Lower leg skin (tissue), 3 donors: ENCODE measurements around the gene S1PR1.

ENCODE experiments used
- POLR2A ChIP-seq, 2 donors: fragments of 450-650 bp; IDR thresholded peaks; one replicate each; pipeline ENCODE4 v1.6.1; 2016 to 2017; ENCODE audit warnings: antibody characterized with exemption in 2 of 2, mild to moderate bottlenecking in 1 of 2, moderate library complexity in 1 of 2
- TF ChIP-seq, protein P1 (sequence below), 3 donors: fragments of 450-650 bp; IDR thresholded peaks; one replicate each; pipeline ENCODE4 v1.5.1; 2016; ENCODE audit warnings: antibody characterized with exemption in 3 of 3, mild to moderate bottlenecking in 3 of 3, moderate library complexity in 2 of 3

DNA sequence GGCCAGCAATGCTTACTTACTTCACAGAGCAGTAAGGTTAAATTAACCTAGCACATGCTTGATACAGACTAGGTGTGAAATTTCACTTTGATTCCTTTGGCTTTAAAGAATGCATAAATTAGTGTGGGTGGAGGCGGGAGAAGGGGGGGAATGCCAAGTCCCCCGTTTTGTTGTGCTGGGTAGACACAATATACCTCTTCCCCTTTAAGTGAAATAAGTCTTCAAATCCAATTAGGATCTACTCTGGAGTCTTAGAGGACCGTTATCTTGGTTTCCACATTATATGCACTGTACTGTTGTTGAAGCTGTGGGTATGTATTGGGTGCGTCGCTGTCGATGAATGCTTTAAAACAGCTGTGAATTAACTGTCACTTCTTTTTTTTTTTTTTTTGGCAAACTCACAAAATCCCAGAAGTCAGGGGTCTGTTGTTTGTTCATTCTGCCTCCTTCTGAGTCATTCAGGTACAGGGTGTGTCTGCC is 1.6 kb upstream of the S1PR1 start:
- TF ChIP-seq, protein P1, sequence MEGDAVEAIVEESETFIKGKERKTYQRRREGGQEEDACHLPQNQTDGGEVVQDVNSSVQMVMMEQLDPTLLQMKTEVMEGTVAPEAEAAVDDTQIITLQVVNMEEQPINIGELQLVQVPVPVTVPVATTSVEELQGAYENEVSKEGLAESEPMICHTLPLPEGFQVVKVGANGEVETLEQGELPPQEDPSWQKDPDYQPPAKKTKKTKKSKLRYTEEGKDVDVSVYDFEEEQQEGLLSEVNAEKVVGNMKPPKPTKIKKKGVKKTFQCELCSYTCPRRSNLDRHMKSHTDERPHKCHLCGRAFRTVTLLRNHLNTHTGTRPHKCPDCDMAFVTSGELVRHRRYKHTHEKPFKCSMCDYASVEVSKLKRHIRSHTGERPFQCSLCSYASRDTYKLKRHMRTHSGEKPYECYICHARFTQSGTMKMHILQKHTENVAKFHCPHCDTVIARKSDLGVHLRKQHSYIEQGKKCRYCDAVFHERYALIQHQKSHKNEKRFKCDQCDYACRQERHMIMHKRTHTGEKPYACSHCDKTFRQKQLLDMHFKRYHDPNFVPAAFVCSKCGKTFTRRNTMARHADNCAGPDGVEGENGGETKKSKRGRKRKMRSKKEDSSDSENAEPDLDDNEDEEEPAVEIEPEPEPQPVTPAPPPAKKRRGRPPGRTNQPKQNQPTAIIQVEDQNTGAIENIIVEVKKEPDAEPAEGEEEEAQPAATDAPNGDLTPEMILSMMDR (IDR thresholded peaks at IDR 0.05): no peak
- TF ChIP-seq POLR2A (IDR thresholded peaks at IDR 0.05): no peak
